OCI-LY7 (cell line): Measurements from ENCODE around the gene ASB2. TPM values are rescaled to one million over a fixed set of nuclear protein-coding genes. Genes with fewer than 3 reads are reported as not detected.

Source experiments
- BruUV-seq: library from RNA; stranded (reverse); fragments of 400-500 nt; replicated peaks from 2 replicates; lab custom pipeline; 2021; lab: Mats Ljungman, UMichigan
- CTCF ChIA-PET: fragments of 300-600 bp; sonication (Branson Sonifier 250); formaldehyde crosslinking; loops from one replicate; lab custom pipeline; 2022; ENCODE audit warnings: antibody characterized with exemption; ENCODE audit not compliant: unreplicated experiment; lab: Charles Lee
- POLR2A ChIA-PET: fragments of 300-600 bp; sonication (Branson Sonifier 250); formaldehyde crosslinking; loops from one replicate; lab custom pipeline; 2022; ENCODE audit warnings: antibody characterized with exemption; lab: Charles Lee
- DNase-seq: peaks from one replicate; pipeline ENCODE4 v3.0.0-alpha.2; 2015; ENCODE audit warnings: low spot score
- H2AFZ ChIP-seq: fragments of 200-600 bp; sonication (generic), shearing (Covaris generic); 2 replicates; pipeline ENCODE4 v1.6.1; 2014; ENCODE audit warnings: mild to moderate bottlenecking, antibody characterized with exemption, low read length, moderate library complexity
- H3K27ac ChIP-seq: fragments of 200-600 bp; sonication (generic); 2 replicates; pipeline ENCODE4 v1.5.1; 2014; ENCODE audit warnings: mixed run types, low read depth, mild to moderate bottlenecking, moderate library complexity, low read length, inconsistent platforms; ENCODE audit not compliant: poor library complexity, severe bottlenecking
- H3K36me3 ChIP-seq: fragments of 200-600 bp; sonication (generic); 2 replicates; pipeline ENCODE4 v1.6.1; 2014; ENCODE audit warnings: mild to moderate bottlenecking, antibody characterized with exemption, low read length, moderate library complexity, mixed read lengths; ENCODE audit not compliant: insufficient read depth
- H3K4me1 ChIP-seq: fragments of 200-600 bp; sonication (generic); 2 replicates; pipeline ENCODE4 v1.5.1; 2014; ENCODE audit warnings: mild to moderate bottlenecking, low read length; ENCODE audit not compliant: insufficient read depth, poor library complexity, severe bottlenecking
- H3K4me2 ChIP-seq: fragments of 200-600 bp; sonication (generic); 2 replicates; pipeline ENCODE4 v1.6.1; 2014; ENCODE audit warnings: mild to moderate bottlenecking, low read length
- H3K4me3 ChIP-seq: fragments of 200-600 bp; sonication (generic); 2 replicates; pipeline ENCODE4 v1.5.1; 2014; ENCODE audit warnings: mild to moderate bottlenecking, low read depth, low read length; ENCODE audit not compliant: poor library complexity, severe bottlenecking
- H3K79me2 ChIP-seq: fragments of 200-600 bp; sonication (generic); 2 replicates; pipeline ENCODE4 v1.6.1; 2016; ENCODE audit warnings: low read depth, mild to moderate bottlenecking, low read length, moderate library complexity, mixed read lengths; ENCODE audit not compliant: insufficient read depth
- H3K9me2 ChIP-seq: fragments of 200-600 bp; sonication (generic); 2 replicates; pipeline ENCODE4 v1.6.1; 2016; ENCODE audit warnings: mild to moderate bottlenecking, low read length, mixed read lengths; ENCODE audit not compliant: insufficient read depth
- H3K9me3 ChIP-seq: fragments of 200-600 bp; sonication (generic); 2 replicates; pipeline ENCODE4 v1.6.1; 2014; ENCODE audit warnings: mild to moderate bottlenecking, mixed run types, low read length, mixed read lengths
- H4K20me1 ChIP-seq: fragments of 200-600 bp; sonication (generic); 2 replicates; pipeline ENCODE4 v1.6.1; 2014; ENCODE audit warnings: mild to moderate bottlenecking, antibody characterized with exemption, low read length, moderate library complexity, mixed read lengths; ENCODE audit not compliant: insufficient read depth
- CTCF ChIP-seq: fragments of 200-600 bp; sonication (generic); conservative IDR thresholded peaks from 2 replicates; pipeline ENCODE4 v1.5.1; 2014; ENCODE audit warnings: mild to moderate bottlenecking, antibody characterized with exemption, low read length, moderate library complexity, mixed read lengths
- EZH2phosphoT487 ChIP-seq: fragments of 200-600 bp; sonication (generic); IDR thresholded peaks from 2 replicates; pipeline ENCODE4 v1.6.1; 2018; ENCODE audit warnings: low read depth, borderline replicate concordance, mild to moderate bottlenecking, mixed run types, antibody characterized with exemption, low read length, moderate library complexity, mixed read lengths
- intact Hi-C: fragments of 100-400 bp; cut with micrococcal nuclease; formaldehyde crosslinking; loops from one replicate; pipeline ENCODE4 v1.10.0; 2022; ENCODE audit not compliant: unreplicated experiment
- total RNA-seq, 2 experiments: library from RNA; depleted of rRNA in 1 of 2; stranded (reverse); fragments of >200 nt in 1 of 2; shearing (Covaris generic) in 1 of 2; gene quantifications; 2 replicates each; pipeline ENCODE4 v1.2.3, GENCODE V29; 2014 to 2022

The ASB2 gene
- total RNA-seq, 2 experiments from 2014 or later, result 21.7 to 23.6 TPM

- Histone ChIP-seq H3K4me2 (peak overlapping the region; percentile 95), H3K4me1 (peaks cover 100% of the 10 kb centered on the region), H3K36me3 (no peaks in the 10 kb centered on the region), H3K79me2 (no peaks in the 10 kb centered on the region; the same call in 1 of the 2 replicates), H2AFZ (peak overlapping the region; percentile 10; the same call in 1 of the 2 replicates), H3K9me2 (no peaks in the 10 kb centered on the region), H3K27ac (peak overlapping the region; percentile 92), H3K4me3 (peak overlapping the region; percentile 51), H3K9me3 (no peaks in the 10 kb centered on the region), H4K20me1 (no peaks in the 10 kb centered on the region)
- intact Hi-C loops, result loop anchor here (10.0 kb wide), 2 partner anchors 1196 to 1706 kb away; partner anchors contain the start of gene DICER1
- BruUV-seq, result TSS peak; percentile 79
- CTCF ChIA-PET, result interaction anchor here (1.2 kb wide), 3 partner anchors 8 to 19 kb away, joined by 3 to 4 read pairs (median 3); no protein-coding TSS in a partner anchor
- peak; percentile 27 for DNase-seq
- POLR2A ChIA-PET, result interaction anchor here (1.2 to 6.3 kb wide), 4 partner anchors 10 to 32 kb away, joined by 3 to 70 read pairs (median 12); partner anchors contain the start of gene ASB2
- TF ChIP-seq CTCF, result no peak
- no peak for TF ChIP-seq EZH2phosphoT487
Measured at GRCh38 chr14:93958567-93959238, 17.7 kb downstream of the ASB2 start.

- H3K9me2 ChIP-seq, result no peaks in the 10 kb centered on the region
- peaks cover 100% of the 10 kb centered on the region for H3K4me1 ChIP-seq
- H4K20me1 ChIP-seq, result no peaks in the 10 kb centered on the region
- peak overlapping the region; percentile 95 for H3K4me2 ChIP-seq
- CTCF ChIA-PET, result interaction anchor here (0.5 to 1.2 kb wide), 2 partner anchors 12 to 13 kb away, joined by 3 read pairs; no protein-coding TSS in a partner anchor
- H3K27ac ChIP-seq, result peak overlapping the region; percentile 92
- H3K4me3 ChIP-seq, result no peak overlapping the region
- H2AFZ ChIP-seq, result no peak overlapping the region
- H3K9me3 ChIP-seq, result no peaks in the 10 kb centered on the region
- intact Hi-C loops, result loop anchor here (10.0 kb wide), 2 partner anchors 1197 to 1707 kb away; partner anchors contain the start of gene DICER1
- DNase-seq, result no peak
- POLR2A ChIA-PET, result interaction anchor here (0.7 to 6.3 kb wide), 6 partner anchors 10 to 1215 kb away, joined by 3 to 70 read pairs (median 10); partner anchors contain the start of genes ASB2, DDX24 and IFI27L1
- TF ChIP-seq CTCF (no peak), EZH2phosphoT487 (no peak)
- peaks cover 2% of the 10 kb centered on the region; the same call in 1 of the 2 replicates for H3K36me3 ChIP-seq
- BruUV-seq, result no TSS peak
- H3K79me2 ChIP-seq, result no peaks in the 10 kb centered on the region; the same call in 1 of the 2 replicates
Measured at GRCh38 chr14:93957751-93958566, 18.4 kb downstream of the ASB2 start.
